ENCODE results near the gene SEC16B.

DNA sequence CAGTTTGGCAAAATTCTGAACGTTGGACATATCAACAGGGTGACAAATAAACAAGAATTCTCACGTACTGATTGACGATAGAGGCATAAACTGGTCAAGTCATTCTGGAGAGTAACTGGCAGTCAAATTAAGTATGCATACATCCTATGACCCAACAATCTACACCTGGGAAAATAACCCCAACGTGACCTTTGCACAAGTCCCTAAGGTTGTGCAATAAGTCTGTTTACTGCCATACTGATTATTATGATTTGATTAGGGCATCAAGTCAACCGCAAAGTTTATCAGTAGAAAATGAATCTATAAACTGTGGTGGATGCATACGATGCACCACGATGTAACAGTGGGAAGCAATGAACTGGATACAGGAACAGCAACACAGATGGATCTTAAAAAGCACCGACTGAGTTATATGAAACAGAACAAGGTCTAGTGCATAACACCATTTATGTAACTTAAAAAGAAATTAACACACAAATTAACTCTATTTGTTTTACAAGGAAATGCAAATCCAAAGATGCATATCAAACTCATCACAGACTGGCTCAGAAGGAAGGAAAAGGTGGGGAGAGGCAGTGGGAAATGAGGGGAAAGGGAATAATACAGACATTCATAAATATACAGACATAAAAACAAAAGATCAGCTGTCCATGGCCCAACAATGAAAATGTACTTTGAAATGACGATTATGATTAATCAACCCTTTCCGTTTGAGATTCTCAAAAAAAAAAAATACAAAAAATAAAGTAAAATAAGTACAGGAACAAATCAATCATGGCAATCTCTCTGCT, 41.0 kb upstream of the SEC16B start:
- TF ChIP-seq, protein P1, sequence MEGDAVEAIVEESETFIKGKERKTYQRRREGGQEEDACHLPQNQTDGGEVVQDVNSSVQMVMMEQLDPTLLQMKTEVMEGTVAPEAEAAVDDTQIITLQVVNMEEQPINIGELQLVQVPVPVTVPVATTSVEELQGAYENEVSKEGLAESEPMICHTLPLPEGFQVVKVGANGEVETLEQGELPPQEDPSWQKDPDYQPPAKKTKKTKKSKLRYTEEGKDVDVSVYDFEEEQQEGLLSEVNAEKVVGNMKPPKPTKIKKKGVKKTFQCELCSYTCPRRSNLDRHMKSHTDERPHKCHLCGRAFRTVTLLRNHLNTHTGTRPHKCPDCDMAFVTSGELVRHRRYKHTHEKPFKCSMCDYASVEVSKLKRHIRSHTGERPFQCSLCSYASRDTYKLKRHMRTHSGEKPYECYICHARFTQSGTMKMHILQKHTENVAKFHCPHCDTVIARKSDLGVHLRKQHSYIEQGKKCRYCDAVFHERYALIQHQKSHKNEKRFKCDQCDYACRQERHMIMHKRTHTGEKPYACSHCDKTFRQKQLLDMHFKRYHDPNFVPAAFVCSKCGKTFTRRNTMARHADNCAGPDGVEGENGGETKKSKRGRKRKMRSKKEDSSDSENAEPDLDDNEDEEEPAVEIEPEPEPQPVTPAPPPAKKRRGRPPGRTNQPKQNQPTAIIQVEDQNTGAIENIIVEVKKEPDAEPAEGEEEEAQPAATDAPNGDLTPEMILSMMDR (conservative IDR thresholded peaks at IDR 0.05; ENCODE audit: low read depth, low read length): no peak
- no peak for TF ChIP-seq EZH2 (IDR thresholded peaks at IDR 0.05; ENCODE audit: low read length, unreplicated experiment)
